ENCODE data around the gene SCN1B. TPM values are rescaled to one million over a fixed set of nuclear protein-coding genes. Genes with fewer than 3 reads are reported as not detected.
A peak's percentile ranks its signal among the peaks of the same experiment; 100 is the strongest.

The SCN1B gene
- total and polyA plus RNA-seq, 2 of the 13 experiments (the other 11 are each of a cell fraction or from before 2014, with no cell fraction given), result 2.7 to 20.1 TPM

- FAIRE-seq (no peak), DNase-seq (ENCODE audit: low spot score) (no peak), ATAC-seq (no peak)
- Histone ChIP-seq H3K27me3 (ENCODE audit: control insufficient read depth in 1 of 2, insufficient read depth in 2 of 2, low read length in 2 of 2) (no peaks in the 10 kb centered on the region), H3K27ac (ENCODE audit: extremely low read length, insufficient read depth, low read length) (no peak overlapping the region), H3K4me3 (replicated peaks in 1 of 3; ENCODE audit: insufficient read depth in 1 of 3, low read depth in 2 of 3, low read length in 3 of 3) (no peak overlapping the region), H3K79me2 (ENCODE audit: insufficient read depth, low read length) (no peaks in the 10 kb centered on the region), H3K4me2 (ENCODE audit: low read depth, low read length) (no peak overlapping the region), H4K20me1 (ENCODE audit: insufficient read depth, low read length) (0 out of 2 replicates have a peak, but pooled peaks cover 9% of the 10 kb centered on the region), H2AFZ (ENCODE audit: low read length) (no peak overlapping the region), H3K9ac (ENCODE audit: insufficient read depth, low read depth, low read length) (no peak overlapping the region), H3K36me3 (replicated peaks in 1 of 2; ENCODE audit: control insufficient read depth in 1 of 2, insufficient read depth in 2 of 2, low read length in 2 of 2) (peaks cover 34 to 85% of the 10 kb centered on the region in 2 experiments), H3K9me3 (ENCODE audit: low read length) (no peaks in the 10 kb centered on the region), H3K4me1 (ENCODE audit: insufficient read depth, low read length) (peaks cover 6% of the 10 kb centered on the region)
- ChIA-PET CTCF (ENCODE audit: low intra/inter-chr PET ratio, low total read pairs) (no interaction called here), POLR2A (no interaction called here)
- intact Hi-C loops (cut with micrococcal nuclease; ENCODE audit: unreplicated experiment) (no loop called here), in situ Hi-C loops (cut with HindIII; ENCODE audit: extremely low pct_ligation_motif_present, low pct_unique_long_range_greater_than_20kb) (no loop called here)
- BruUV-seq (replicated peaks), result no TSS peak
- TF ChIP-seq CERS6 (CRISPR knock-in tag; IDR thresholded peaks at IDR 0.05) (no peak), ZNF260 (CRISPR knock-in tag; IDR thresholded peaks at IDR 0.05; ENCODE audit: borderline replicate concordance, low read depth) (no peak), AGO2 (optimal IDR thresholded peaks at IDR 0.05; ENCODE audit: low read depth, low read length) (peak; percentile 55), ZNF556 (CRISPR knock-in tag; IDR thresholded peaks at IDR 0.05; ENCODE audit: borderline replicate concordance) (no peak), NCOA1 (CRISPR knock-in tag; IDR thresholded peaks at IDR 0.05) (no peak)
- 94% methylated on average over 10 of the region's 19 CpGs for WGBS (ENCODE audit: low lambda C conversion rate)
Measured at GRCh38 chr19:35023428-35023827, 6.8 kb upstream of the SCN1B start.

DNA sequence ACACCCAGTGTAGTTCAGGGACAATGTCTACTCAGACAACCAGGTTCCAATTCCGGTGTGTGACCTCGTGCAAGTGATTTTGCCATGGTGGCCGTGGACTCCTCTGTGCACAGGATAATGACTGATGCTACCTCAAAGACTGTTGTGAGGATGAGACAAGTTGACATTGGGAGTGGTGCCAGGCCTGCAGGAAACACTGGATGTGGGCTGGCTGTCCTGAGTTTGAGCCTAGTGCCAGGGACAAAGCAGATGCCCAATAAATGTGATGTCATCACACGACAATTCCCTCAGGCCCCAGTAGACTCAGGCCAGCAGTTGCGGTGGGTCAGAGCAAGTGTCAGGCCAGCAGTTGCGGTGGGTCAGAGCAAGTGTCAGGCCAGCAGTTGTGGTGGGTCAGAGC is 6.2 kb upstream of the SCN1B start:
- H3K27me3 ChIP-seq (ENCODE audit: control insufficient read depth in 1 of 2, insufficient read depth in 2 of 2, low read length in 2 of 2), result no peaks in the 10 kb centered on the region
- 94% methylated on average over 4 of the region's 6 CpGs for WGBS (ENCODE audit: low lambda C conversion rate)
- peaks cover 31 to 79% of the 10 kb centered on the region in 2 experiments for H3K36me3 ChIP-seq (replicated peaks in 1 of 2; ENCODE audit: control insufficient read depth in 1 of 2, insufficient read depth in 2 of 2, low read length in 2 of 2)
- no peak overlapping the region for H3K4me3 ChIP-seq (replicated peaks in 1 of 3; ENCODE audit: insufficient read depth in 1 of 3, low read depth in 2 of 3, low read length in 3 of 3)
- ChIA-PET POLR2A (no interaction called here), CTCF (ENCODE audit: low intra/inter-chr PET ratio, low total read pairs) (no interaction called here)
- in situ Hi-C loops (cut with HindIII; ENCODE audit: extremely low pct_ligation_motif_present, low pct_unique_long_range_greater_than_20kb), result no loop called here
- ATAC-seq (no peak), DNase-seq (ENCODE audit: low spot score) (no peak), FAIRE-seq (no peak)
- 0 out of 2 replicates have a peak, but pooled peaks cover 9% of the 10 kb centered on the region for H4K20me1 ChIP-seq (ENCODE audit: insufficient read depth, low read length)
- H3K79me2 ChIP-seq (ENCODE audit: insufficient read depth, low read length), result no peaks in the 10 kb centered on the region
- TF ChIP-seq RBAK (CRISPR knock-in tag; IDR thresholded peaks at IDR 0.05) (no peak), CREB1 (IDR thresholded peaks at IDR 0.05) (peak; percentile 59), CREB1 (CRISPR knock-in tag; IDR thresholded peaks at IDR 0.05) (no peak), ZBTB43 (CRISPR knock-in tag; conservative IDR thresholded peaks at IDR 0.05) (no peak), SOX6 (IDR thresholded peaks at IDR 0.05) (no peak), SOX6 (CRISPR knock-in tag; IDR thresholded peaks at IDR 0.05) (no peak), ONECUT2 (CRISPR knock-in tag; IDR thresholded peaks at IDR 0.05) (no peak), ATF7 (IDR thresholded peaks at IDR 0.05) (peak; percentile 63), ATF7 (CRISPR knock-in tag; IDR thresholded peaks at IDR 0.05) (no peak)
- no TSS peak for BruUV-seq (replicated peaks)
- no peak overlapping the region for H2AFZ ChIP-seq (ENCODE audit: low read length)
- no peak overlapping the region for H3K27ac ChIP-seq (ENCODE audit: extremely low read length, insufficient read depth, low read length)
- no peak overlapping the region for H3K4me2 ChIP-seq (ENCODE audit: low read depth, low read length)
- no peaks in the 10 kb centered on the region for H3K9me3 ChIP-seq (ENCODE audit: low read length)
- intact Hi-C loops (cut with micrococcal nuclease; ENCODE audit: unreplicated experiment), result no loop called here
- H3K4me1 ChIP-seq (ENCODE audit: insufficient read depth, low read length), result peaks cover 13% of the 10 kb centered on the region
- H3K9ac ChIP-seq (ENCODE audit: insufficient read depth, low read depth, low read length), result no peak overlapping the region
